OCI-LY7 (cell line): ENCODE measurements around the gene QRFPR. TPM values are rescaled to one million over a fixed set of nuclear protein-coding genes. Genes with fewer than 3 reads are reported as not detected.

Experiments used
- BruUV-seq: library from RNA; stranded (reverse); fragments of 400-500 nt; replicated peaks from 2 replicates; lab custom pipeline; 2021; lab: Mats Ljungman, UMichigan
- CTCF ChIA-PET: fragments of 300-600 bp; sonication (Branson Sonifier 250); formaldehyde crosslinking; loops from one replicate; lab custom pipeline; 2022; ENCODE audit warnings: antibody characterized with exemption; ENCODE audit not compliant: unreplicated experiment; lab: Charles Lee
- POLR2A ChIA-PET: fragments of 300-600 bp; sonication (Branson Sonifier 250); formaldehyde crosslinking; loops from one replicate; lab custom pipeline; 2022; ENCODE audit warnings: antibody characterized with exemption; lab: Charles Lee
- DNase-seq: peaks from one replicate; pipeline ENCODE4 v3.0.0-alpha.2; 2015; ENCODE audit warnings: low spot score
- H2AFZ ChIP-seq: fragments of 200-600 bp; sonication (generic), shearing (Covaris generic); 2 replicates; pipeline ENCODE4 v1.6.1; 2014; ENCODE audit warnings: mild to moderate bottlenecking, antibody characterized with exemption, low read length, moderate library complexity
- H3K27ac ChIP-seq: fragments of 200-600 bp; sonication (generic); 2 replicates; pipeline ENCODE4 v1.5.1; 2014; ENCODE audit warnings: mixed run types, low read depth, mild to moderate bottlenecking, moderate library complexity, low read length, inconsistent platforms; ENCODE audit not compliant: poor library complexity, severe bottlenecking
- H3K36me3 ChIP-seq: fragments of 200-600 bp; sonication (generic); 2 replicates; pipeline ENCODE4 v1.6.1; 2014; ENCODE audit warnings: mild to moderate bottlenecking, antibody characterized with exemption, low read length, moderate library complexity, mixed read lengths; ENCODE audit not compliant: insufficient read depth
- H3K4me1 ChIP-seq: fragments of 200-600 bp; sonication (generic); 2 replicates; pipeline ENCODE4 v1.5.1; 2014; ENCODE audit warnings: mild to moderate bottlenecking, low read length; ENCODE audit not compliant: insufficient read depth, poor library complexity, severe bottlenecking
- H3K4me2 ChIP-seq: fragments of 200-600 bp; sonication (generic); 2 replicates; pipeline ENCODE4 v1.6.1; 2014; ENCODE audit warnings: mild to moderate bottlenecking, low read length
- H3K4me3 ChIP-seq: fragments of 200-600 bp; sonication (generic); 2 replicates; pipeline ENCODE4 v1.5.1; 2014; ENCODE audit warnings: mild to moderate bottlenecking, low read depth, low read length; ENCODE audit not compliant: poor library complexity, severe bottlenecking
- H3K79me2 ChIP-seq: fragments of 200-600 bp; sonication (generic); 2 replicates; pipeline ENCODE4 v1.6.1; 2016; ENCODE audit warnings: low read depth, mild to moderate bottlenecking, low read length, moderate library complexity, mixed read lengths; ENCODE audit not compliant: insufficient read depth
- H3K9me2 ChIP-seq: fragments of 200-600 bp; sonication (generic); 2 replicates; pipeline ENCODE4 v1.6.1; 2016; ENCODE audit warnings: mild to moderate bottlenecking, low read length, mixed read lengths; ENCODE audit not compliant: insufficient read depth
- H3K9me3 ChIP-seq: fragments of 200-600 bp; sonication (generic); 2 replicates; pipeline ENCODE4 v1.6.1; 2014; ENCODE audit warnings: mild to moderate bottlenecking, mixed run types, low read length, mixed read lengths
- H4K20me1 ChIP-seq: fragments of 200-600 bp; sonication (generic); 2 replicates; pipeline ENCODE4 v1.6.1; 2014; ENCODE audit warnings: mild to moderate bottlenecking, antibody characterized with exemption, low read length, moderate library complexity, mixed read lengths; ENCODE audit not compliant: insufficient read depth
- EZH2phosphoT487 ChIP-seq: fragments of 200-600 bp; sonication (generic); IDR thresholded peaks from 2 replicates; pipeline ENCODE4 v1.6.1; 2018; ENCODE audit warnings: low read depth, borderline replicate concordance, mild to moderate bottlenecking, mixed run types, antibody characterized with exemption, low read length, moderate library complexity, mixed read lengths
- intact Hi-C: fragments of 100-400 bp; cut with micrococcal nuclease; formaldehyde crosslinking; loops from one replicate; pipeline ENCODE4 v1.10.0; 2022; ENCODE audit not compliant: unreplicated experiment
- total RNA-seq, 2 experiments: library from RNA; depleted of rRNA in 1 of 2; stranded (reverse); fragments of >200 nt in 1 of 2; shearing (Covaris generic) in 1 of 2; gene quantifications; 2 replicates each; pipeline ENCODE4 v1.2.3, GENCODE V29; 2014 to 2022
- TF ChIP-seq, protein P1 (sequence below): fragments of 200-600 bp; sonication (generic); conservative IDR thresholded peaks from 2 replicates; pipeline ENCODE4 v1.5.1; 2014; ENCODE audit warnings: mild to moderate bottlenecking, antibody characterized with exemption, low read length, moderate library complexity, mixed read lengths

The QRFPR gene
- total RNA-seq, 2 experiments from 2014 or later: not detected

DNA sequence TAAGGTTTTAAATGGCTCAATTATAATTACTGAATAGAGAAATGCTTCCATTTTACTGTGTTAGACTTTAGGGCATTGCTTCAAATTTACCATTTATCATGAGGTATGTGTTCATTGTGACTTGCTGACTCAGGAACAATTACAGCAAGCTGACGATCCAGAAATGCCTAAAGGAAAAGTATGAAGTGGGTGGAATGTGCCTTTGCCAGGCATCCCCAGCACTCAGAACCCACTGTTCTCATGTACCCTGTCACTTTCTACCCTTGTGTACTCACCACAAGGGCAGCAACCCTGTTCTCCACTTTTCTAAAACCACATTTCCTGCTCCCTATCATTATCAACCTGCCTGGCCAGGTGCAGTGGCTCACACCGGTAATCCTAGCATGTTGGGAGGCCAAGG is 41.5 kb downstream of the QRFPR start:
- Histone ChIP-seq H3K9me2 (no peaks in the 10 kb centered on the region), H4K20me1 (no peaks in the 10 kb centered on the region), H3K9me3 (no peaks in the 10 kb centered on the region), H3K36me3 (no peaks in the 10 kb centered on the region), H3K79me2 (no peaks in the 10 kb centered on the region), H3K4me3 (no peak overlapping the region), H3K4me1 (no peaks in the 10 kb centered on the region), H2AFZ (no peak overlapping the region), H3K4me2 (no peak overlapping the region), H3K27ac (no peak overlapping the region)
- CTCF ChIA-PET: no interaction called here
- TF ChIP-seq, protein P1, sequence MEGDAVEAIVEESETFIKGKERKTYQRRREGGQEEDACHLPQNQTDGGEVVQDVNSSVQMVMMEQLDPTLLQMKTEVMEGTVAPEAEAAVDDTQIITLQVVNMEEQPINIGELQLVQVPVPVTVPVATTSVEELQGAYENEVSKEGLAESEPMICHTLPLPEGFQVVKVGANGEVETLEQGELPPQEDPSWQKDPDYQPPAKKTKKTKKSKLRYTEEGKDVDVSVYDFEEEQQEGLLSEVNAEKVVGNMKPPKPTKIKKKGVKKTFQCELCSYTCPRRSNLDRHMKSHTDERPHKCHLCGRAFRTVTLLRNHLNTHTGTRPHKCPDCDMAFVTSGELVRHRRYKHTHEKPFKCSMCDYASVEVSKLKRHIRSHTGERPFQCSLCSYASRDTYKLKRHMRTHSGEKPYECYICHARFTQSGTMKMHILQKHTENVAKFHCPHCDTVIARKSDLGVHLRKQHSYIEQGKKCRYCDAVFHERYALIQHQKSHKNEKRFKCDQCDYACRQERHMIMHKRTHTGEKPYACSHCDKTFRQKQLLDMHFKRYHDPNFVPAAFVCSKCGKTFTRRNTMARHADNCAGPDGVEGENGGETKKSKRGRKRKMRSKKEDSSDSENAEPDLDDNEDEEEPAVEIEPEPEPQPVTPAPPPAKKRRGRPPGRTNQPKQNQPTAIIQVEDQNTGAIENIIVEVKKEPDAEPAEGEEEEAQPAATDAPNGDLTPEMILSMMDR: no peak
- no TSS peak for BruUV-seq
- DNase-seq: no peak
- POLR2A ChIA-PET: no interaction called here
- intact Hi-C loops: no loop called here

DNA sequence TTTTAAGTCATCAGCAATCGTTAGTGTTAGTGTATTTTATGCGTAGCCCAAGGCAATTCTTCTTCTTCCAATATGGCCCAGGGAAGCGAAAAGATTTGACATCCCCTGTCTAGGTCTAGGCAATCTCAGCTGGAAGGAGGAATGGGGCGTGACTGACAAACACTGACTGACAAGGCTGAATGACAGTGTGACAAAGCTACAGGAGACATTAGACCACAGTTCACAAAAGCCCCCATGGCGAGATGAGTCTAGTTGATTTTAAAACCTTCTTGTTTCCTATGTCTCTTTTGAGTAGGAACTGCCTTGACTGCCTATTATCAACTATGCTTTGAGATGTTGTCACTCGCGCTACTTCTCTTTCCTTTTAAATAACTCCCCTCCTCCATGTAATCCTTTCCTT is 42.3 kb downstream of the QRFPR start:
- Histone ChIP-seq H3K27ac (no peak overlapping the region), H3K79me2 (no peaks in the 10 kb centered on the region), H3K9me2 (no peaks in the 10 kb centered on the region), H3K4me1 (no peaks in the 10 kb centered on the region), H3K36me3 (no peaks in the 10 kb centered on the region), H2AFZ (no peak overlapping the region), H3K9me3 (no peaks in the 10 kb centered on the region), H3K4me2 (no peak overlapping the region), H4K20me1 (no peaks in the 10 kb centered on the region), H3K4me3 (no peak overlapping the region)
- DNase-seq: no peak
- BruUV-seq: no TSS peak
- TF ChIP-seq EZH2phosphoT487: no peak
- TF ChIP-seq, protein P1: no peak
- CTCF ChIA-PET: no interaction called here
- intact Hi-C loops: no loop called here
- POLR2A ChIA-PET: interaction anchor here (0.6 kb wide), 1 partner anchor 331 kb away, joined by 4 read pairs; no protein-coding TSS in a partner anchor

DNA sequence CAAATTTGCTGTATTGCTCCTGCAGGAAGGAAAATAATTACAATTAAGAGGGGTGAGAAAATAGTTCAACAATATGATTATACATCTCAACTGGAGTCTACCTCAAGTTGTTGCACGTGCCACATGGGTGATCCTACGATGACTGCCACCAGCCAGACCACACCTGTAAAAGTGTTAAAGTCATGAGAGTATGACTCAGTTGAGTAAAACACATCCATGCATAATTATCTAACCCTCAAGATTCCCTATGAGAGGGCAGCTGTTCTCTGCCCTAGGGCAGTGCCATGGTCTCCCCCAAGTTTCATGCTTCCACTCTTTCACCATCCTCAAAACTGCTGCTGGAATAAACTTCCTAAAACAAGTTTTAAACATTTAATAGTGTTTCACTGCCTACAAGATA is 44.1 kb downstream of the QRFPR start:
- H3K36me3 ChIP-seq: no peaks in the 10 kb centered on the region
- H2AFZ ChIP-seq: no peak overlapping the region
- H3K4me1 ChIP-seq: no peaks in the 10 kb centered on the region
- no peak overlapping the region for H3K4me2 ChIP-seq
- H3K9me3 ChIP-seq: no peaks in the 10 kb centered on the region
- H3K9me2 ChIP-seq: no peaks in the 10 kb centered on the region
- no peak overlapping the region for H3K4me3 ChIP-seq
- intact Hi-C loops: no loop called here
- ChIA-PET CTCF (no interaction called here), POLR2A (no interaction called here)
- H3K79me2 ChIP-seq: no peaks in the 10 kb centered on the region
- TF ChIP-seq, protein P1: no peak
- TF ChIP-seq EZH2phosphoT487: no peak
- H4K20me1 ChIP-seq: no peaks in the 10 kb centered on the region
- no TSS peak for BruUV-seq
- no peak overlapping the region for H3K27ac ChIP-seq
- DNase-seq: no peak
